ENCODE measurements around the gene KRT222.

GRCh38 chr17:40613467-40614154 is 51.4 kb downstream of the KRT222 start:
- TF ChIP-seq CTCF (conservative IDR thresholded peaks at IDR 0.05; ENCODE audit: low read length), result no peak
- TF ChIP-seq EZH2phosphoT487 (IDR thresholded peaks at IDR 0.05; ENCODE audit: borderline replicate concordance, low read depth, low read length), result no peak
